GM12878 (cell line): ENCODE data around the gene RRP12. TPM values are rescaled to one million over a fixed set of nuclear protein-coding genes. Genes with fewer than 3 reads are reported as not detected.

Experiments used
- ATAC-seq: fragments of 200-7000 bp; cut with Tn5 transposase; 3 replicates; pipeline ENCODE4 v1.9.1; 2020; ENCODE audit warnings: mild to moderate bottlenecking, moderate library complexity
- BruUV-seq: library from RNA; stranded (reverse); fragments of 400-500 nt; replicated peaks from 2 replicates; lab custom pipeline; 2021; lab: Mats Ljungman, UMichigan
- CTCF ChIA-PET: fragments of 300-600 bp; sonication (Branson Sonifier 250); formaldehyde crosslinking; extraction: SDS; loops from one replicate; lab custom pipeline; 2021; ENCODE audit warnings: inconsistent platforms; lab: Yijun Ruan, JAX
- POLR2A ChIA-PET: fragments of 350-600 bp; formaldehyde crosslinking; extraction: SDS; loops from one replicate; lab custom pipeline; 2021; ENCODE audit warnings: inconsistent platforms; lab: Charles Lee
- RAD21 ChIA-PET: fragments of 300-600 bp; sonication (Branson Sonifier 250); formaldehyde crosslinking; loops from one replicate; lab custom pipeline; 2023; ENCODE audit warnings: antibody characterized with exemption; ENCODE audit not compliant: unreplicated experiment; lab: Charles Lee
- SMC1A ChIA-PET: fragments of 300-600 bp; sonication (Branson Sonifier 250); formaldehyde crosslinking; loops from one replicate; lab custom pipeline; 2023; ENCODE audit not compliant: unreplicated experiment, uncharacterized antibody; lab: Charles Lee
- DNase-seq: peaks from one replicate; pipeline ENCODE4 v3.0.0-alpha.2; 2011; ENCODE audit warnings: low read depth, low spot score
- FAIRE-seq: peaks from 3 replicates; lab custom pipeline; 2011; peaks lifted over from hg19 to GRCh38; lab: Jason Lieb, UNC
- H2AFZ ChIP-seq: 2 replicates; pipeline ENCODE4 v1.6.0; 2011; ENCODE audit warnings: low read depth, low read length, control low read depth; ENCODE audit not compliant: control insufficient read depth
- H3K27ac ChIP-seq: 2 replicates; pipeline ENCODE4 v1.5.1; 2011; ENCODE audit warnings: control low read depth; ENCODE audit not compliant: control insufficient read depth, insufficient read depth
- H3K27me3 ChIP-seq, 2 experiments: replicated peaks in 1 of 2; 2 replicates each; pipeline versions ENCODE4 v1.6.0 to v1.6.1; 2011; ENCODE audit warnings: low read length in 1 of 2; ENCODE audit not compliant: control insufficient read depth in 2 of 2, insufficient read depth in 2 of 2
- H3K36me3 ChIP-seq, 2 experiments: 2 replicates each; pipeline ENCODE4 v1.5.1; 2011; ENCODE audit warnings: low read length in 1 of 2; ENCODE audit not compliant: control insufficient read depth in 2 of 2, insufficient read depth in 2 of 2
- H3K4me1 ChIP-seq: 2 replicates; pipeline ENCODE4 v1.6.1; 2011; ENCODE audit warnings: mild to moderate bottlenecking, low read length, moderate library complexity, mixed read lengths; ENCODE audit not compliant: control insufficient read depth, insufficient read depth
- H3K4me2 ChIP-seq: 2 replicates; pipeline ENCODE4 v1.6.0; 2011; ENCODE audit warnings: control low read depth; ENCODE audit not compliant: control insufficient read depth, insufficient read depth
- H3K4me3 ChIP-seq: fragments of 200-600 bp; sonication (generic); 2 replicates; pipeline ENCODE4 v1.5.1; 2016
- H3K79me2 ChIP-seq: 2 replicates; pipeline ENCODE4 v1.6.0; 2011; ENCODE audit warnings: low read length; ENCODE audit not compliant: control insufficient read depth, insufficient read depth
- H3K9ac ChIP-seq: 2 replicates; pipeline ENCODE4 v1.8.0; 2011; ENCODE audit warnings: low read length, control low read depth, mixed read lengths; ENCODE audit not compliant: control insufficient read depth, insufficient read depth
- H3K9me3 ChIP-seq: replicated peaks from 3 replicates; pipeline ENCODE4 v1.5.1; 2011; ENCODE audit warnings: mild to moderate bottlenecking, low read length; ENCODE audit not compliant: control insufficient read depth, insufficient read depth
- H4K20me1 ChIP-seq: 2 replicates; pipeline ENCODE4 v1.6.0; 2011; ENCODE audit not compliant: control insufficient read depth, insufficient read depth
- ATF7 ChIP-seq: fragments of 450-650 bp; IDR thresholded peaks from 2 replicates; pipeline ENCODE4 v1.6.1; 2016; ENCODE audit warnings: low read depth, mild to moderate bottlenecking
- DPF2 ChIP-seq: fragments of 450-650 bp; IDR thresholded peaks from 2 replicates; pipeline ENCODE4 v1.6.1; 2017; ENCODE audit warnings: mild to moderate bottlenecking
- E2F8 ChIP-seq: fragments of 450-650 bp; IDR thresholded peaks from 2 replicates; pipeline ENCODE4 v1.6.1; 2018; ENCODE audit warnings: mild to moderate bottlenecking, low read depth, moderate library complexity; ENCODE audit not compliant: partially characterized antibody
- EP300 ChIP-seq, 2 experiments: fragments of 150-350 bp in 1 of 2; IDR thresholded peaks; 2 replicates each; pipeline ENCODE4 v1.6.1; 2011 to 2012; ENCODE audit warnings: low read depth in 2 of 2, low read length in 2 of 2, borderline replicate concordance in 1 of 2, improper control_type of control experiment in 1 of 2, inconsistent platforms in 1 of 2; ENCODE audit not compliant: control insufficient read depth in 1 of 2
- HDAC2 ChIP-seq: fragments of 200-600 bp; sonication (generic); IDR thresholded peaks from 2 replicates; pipeline ENCODE4 v1.6.1; 2017
- IKZF2 ChIP-seq, 2 experiments: fragments of 450-650 bp; IDR thresholded peaks; 2 replicates each; pipeline ENCODE4 v1.6.1; 2017; ENCODE audit warnings: mild to moderate bottlenecking in 2 of 2, moderate library complexity in 2 of 2
- POLR2A ChIP-seq: IDR thresholded peaks from 2 replicates; pipeline ENCODE4 v1.6.1; 2011; ENCODE audit warnings: low read depth, mild to moderate bottlenecking, low read length
- POLR2AphosphoS5 ChIP-seq: IDR thresholded peaks from 2 replicates; pipeline ENCODE4 v1.6.1; 2011; ENCODE audit warnings: mild to moderate bottlenecking, low read length, inconsistent platforms
- RB1 ChIP-seq: fragments of 450-650 bp; formaldehyde crosslinking; IDR thresholded peaks from 2 replicates; pipeline ENCODE4 v1.6.1; 2017; ENCODE audit warnings: mild to moderate bottlenecking, borderline replicate concordance
- RCOR1 ChIP-seq: conservative IDR thresholded peaks from 2 replicates; pipeline ENCODE4 v1.6.1; 2012; ENCODE audit warnings: low read depth, low read length, improper control_type of control experiment
- REST ChIP-seq: IDR thresholded peaks from 2 replicates; pipeline ENCODE4 v1.6.1; 2012; ENCODE audit warnings: mild to moderate bottlenecking, low read depth, low read length
- SMARCA5 ChIP-seq: fragments of 450-650 bp; IDR thresholded peaks from 2 replicates; pipeline ENCODE4 v1.6.1; 2017; ENCODE audit warnings: mild to moderate bottlenecking
- SP1 ChIP-seq: IDR thresholded peaks from one replicate; pipeline ENCODE4 v1.6.1; 2011; ENCODE audit warnings: low read depth, low read length
- TAF1 ChIP-seq: IDR thresholded peaks from 2 replicates; pipeline ENCODE4 v1.6.1; 2011; ENCODE audit warnings: mild to moderate bottlenecking, low read depth, low read length, borderline replicate concordance
- TARDBP ChIP-seq: IDR thresholded peaks from 2 replicates; pipeline ENCODE4 v1.6.1; 2016; ENCODE audit warnings: borderline replicate concordance
- TBL1XR1 ChIP-seq: IDR thresholded peaks from 2 replicates; pipeline ENCODE4 v1.6.1; 2012; ENCODE audit warnings: low read depth, low read length, improper control_type of control experiment
- YBX1 ChIP-seq: fragments of 450-650 bp; IDR thresholded peaks from 2 replicates; pipeline ENCODE4 v1.6.1; 2016; ENCODE audit warnings: antibody characterized with exemption
- WGBS: methylation state at CpG from one replicate; pipeline ENCODE4 v1.1.6; 2016; ENCODE audit warnings: low lambda C conversion rate; ENCODE audit not compliant: insufficient replicate concordance, insufficient coverage; ENCODE audit errors: missing lambda C conversion rate; 5-methylcytosine and 5-hydroxymethylcytosine counted together
- in situ Hi-C: fragments of 300-500 bp; cut with MboI; formaldehyde crosslinking; loops from 9 replicates; pipeline ENCODE4 v1.14.3; 2018; ENCODE audit warnings: mixed read lengths
- intact Hi-C: fragments of 100-400 bp; cut with micrococcal nuclease; formaldehyde crosslinking; loops from one replicate; pipeline ENCODE4 v1.14.2; 2022; ENCODE audit not compliant: unreplicated experiment
- polyA plus RNA-seq, 11 experiments: library from polyadenylated mRNA; depleted of rRNA in 4 of 11; unstranded in 6 of 11; stranded (reverse) in 5 of 11; fragments of >200 nt; fragmentation: Nextera tagmentation in 4 of 11; fragmentation: Illumina TruSeq in 1 of 11; extraction: Ambion mirVana in 4 of 11; extraction: Trizol in 1 of 11; gene quantifications; 1 replicate in 1 of 11; 2 replicates in 10 of 11; pipeline versions ENCODE4 v1.2.1 to v1.2.3, GENCODE V29; 2011 to 2016; ENCODE audit warnings: inconsistent platforms in 2 of 11, missing spikeins in 2 of 11, low read depth in 1 of 11
- total RNA-seq, 4 experiments: library from RNA; depleted of rRNA in 3 of 4; stranded (reverse); fragments of >200 nt in 3 of 4; fragmentation: Illumina TruSeq in 1 of 4; extraction: Trizol in 1 of 4; gene quantifications; 2 replicates each; pipeline versions ENCODE4 v1.2.1 to v1.2.3, GENCODE V29; 2013 to 2021

Gene RRP12
- total and polyA plus RNA-seq, 10 of the 15 experiments (the other 5 are each of a cell fraction or from before 2014, with no cell fraction given) = 5.3 to 48.7 (median 16.8) TPM

- TF ChIP-seq RCOR1 = no peak
- no peak for TF ChIP-seq SP1
- no peak for TF ChIP-seq POLR2AphosphoS5
- no peak for TF ChIP-seq REST
- TF ChIP-seq, all 136 proteins: peak for 0
Observed at GRCh38 chr10:97378933-97379921, 21.9 kb downstream of the RRP12 start (continued).

GRCh38 chr10:97376413-97376812 is 24.7 kb downstream of the RRP12 start:
- Histone ChIP-seq H2AFZ (no peak overlapping the region), H3K79me2 (no peaks in the 10 kb centered on the region), H3K36me3 (peaks cover 9 to 33% of the 10 kb centered on the region in 2 experiments; a peak in 3 of 4 replicates), H3K27ac (no peak overlapping the region), H3K9me3 (no peaks in the 10 kb centered on the region), H3K9ac (no peak overlapping the region), H3K4me3 (no peak overlapping the region), H3K4me1 (no peaks in the 10 kb centered on the region), H4K20me1 (no peaks in the 10 kb centered on the region), H3K27me3 (no peaks in the 10 kb centered on the region), H3K4me2 (no peak overlapping the region)
- in situ Hi-C loops = no loop called here
- no peak for TF ChIP-seq ATF7
- TF ChIP-seq IKZF2 (IDR thresholded peaks at IDR 0.05) = no peak
- no peak for TF ChIP-seq SMARCA5
- no peak for TF ChIP-seq TARDBP
- TF ChIP-seq SP1 = no peak
- TF ChIP-seq TAF1 = no peak
- TF ChIP-seq HDAC2 = no peak
- no peak for TF ChIP-seq TBL1XR1
- TF ChIP-seq E2F8 = no peak
- no peak for TF ChIP-seq DPF2
- TF ChIP-seq POLR2A = no peak
- no peak for TF ChIP-seq EP300 (IDR thresholded peaks at IDR 0.05; ENCODE audit: borderline replicate concordance in 1 of 2, control insufficient read depth in 1 of 2, low read depth in 2 of 2, low read length in 2 of 2)
- no peak for TF ChIP-seq YBX1
- TF ChIP-seq RB1 = no peak
- FAIRE-seq (no peak), ATAC-seq (no peak), DNase-seq (no peak)
- RAD21 ChIA-PET = no interaction called here
- CTCF ChIA-PET = interaction anchor here (0.7 kb wide), 1 partner anchor 109 kb away, joined by 3 read pairs; no protein-coding TSS in a partner anchor
- POLR2A ChIA-PET = no interaction called here
- no TSS peak for BruUV-seq
- SMC1A ChIA-PET = no interaction called here
- intact Hi-C loops = no loop called here
- 100% methylated on average over 6 of the region's 6 CpGs for WGBS
